Measurements from ENCODE around the gene ZSCAN25. TPM values are rescaled to one million over a fixed set of nuclear protein-coding genes. Genes with fewer than 3 reads are reported as not detected.

The ZSCAN25 gene
- polyA plus RNA-seq, 1 donor from 2014 or later: 12.2 TPM

DNA sequence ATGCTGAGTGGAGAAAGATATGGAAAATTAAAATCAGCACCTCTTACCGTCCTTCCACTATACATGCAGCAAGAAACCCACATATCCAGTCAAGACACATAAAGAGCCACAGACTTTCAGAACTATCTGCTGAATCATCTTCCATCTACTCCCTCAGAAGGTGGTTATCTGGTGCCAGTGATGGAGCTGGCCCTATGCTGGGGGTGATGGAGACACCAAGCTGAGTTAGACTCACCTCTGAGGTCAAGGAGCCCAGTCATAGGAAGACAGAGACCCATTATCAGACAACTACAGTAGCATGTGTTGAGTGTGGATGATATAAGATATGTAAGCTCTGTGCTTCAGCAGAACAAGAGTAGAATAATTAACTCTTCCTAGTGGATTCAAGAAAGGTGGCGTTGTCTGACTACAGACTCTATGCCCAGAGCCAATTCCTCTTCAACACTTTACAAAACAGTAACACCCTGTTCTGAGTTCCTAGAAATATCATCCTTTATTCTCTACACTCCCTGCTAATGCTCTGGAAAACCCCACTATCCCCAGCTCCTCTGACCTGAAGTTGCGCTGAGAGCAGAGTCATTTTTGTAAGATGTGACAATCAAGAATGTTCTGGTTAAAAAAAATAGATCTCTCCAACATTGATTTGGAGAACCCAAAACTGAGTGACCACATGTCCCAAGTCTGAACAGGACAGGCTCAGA lies 48.7 kb downstream of the ZSCAN25 start:
- no peaks in the 10 kb centered on the region for H3K9me2 ChIP-seq (ENCODE audit: insufficient read depth, low read length)
- no peaks in the 10 kb centered on the region for H4K20me1 ChIP-seq (ENCODE audit: insufficient read depth)
- TF ChIP-seq, protein P1, sequence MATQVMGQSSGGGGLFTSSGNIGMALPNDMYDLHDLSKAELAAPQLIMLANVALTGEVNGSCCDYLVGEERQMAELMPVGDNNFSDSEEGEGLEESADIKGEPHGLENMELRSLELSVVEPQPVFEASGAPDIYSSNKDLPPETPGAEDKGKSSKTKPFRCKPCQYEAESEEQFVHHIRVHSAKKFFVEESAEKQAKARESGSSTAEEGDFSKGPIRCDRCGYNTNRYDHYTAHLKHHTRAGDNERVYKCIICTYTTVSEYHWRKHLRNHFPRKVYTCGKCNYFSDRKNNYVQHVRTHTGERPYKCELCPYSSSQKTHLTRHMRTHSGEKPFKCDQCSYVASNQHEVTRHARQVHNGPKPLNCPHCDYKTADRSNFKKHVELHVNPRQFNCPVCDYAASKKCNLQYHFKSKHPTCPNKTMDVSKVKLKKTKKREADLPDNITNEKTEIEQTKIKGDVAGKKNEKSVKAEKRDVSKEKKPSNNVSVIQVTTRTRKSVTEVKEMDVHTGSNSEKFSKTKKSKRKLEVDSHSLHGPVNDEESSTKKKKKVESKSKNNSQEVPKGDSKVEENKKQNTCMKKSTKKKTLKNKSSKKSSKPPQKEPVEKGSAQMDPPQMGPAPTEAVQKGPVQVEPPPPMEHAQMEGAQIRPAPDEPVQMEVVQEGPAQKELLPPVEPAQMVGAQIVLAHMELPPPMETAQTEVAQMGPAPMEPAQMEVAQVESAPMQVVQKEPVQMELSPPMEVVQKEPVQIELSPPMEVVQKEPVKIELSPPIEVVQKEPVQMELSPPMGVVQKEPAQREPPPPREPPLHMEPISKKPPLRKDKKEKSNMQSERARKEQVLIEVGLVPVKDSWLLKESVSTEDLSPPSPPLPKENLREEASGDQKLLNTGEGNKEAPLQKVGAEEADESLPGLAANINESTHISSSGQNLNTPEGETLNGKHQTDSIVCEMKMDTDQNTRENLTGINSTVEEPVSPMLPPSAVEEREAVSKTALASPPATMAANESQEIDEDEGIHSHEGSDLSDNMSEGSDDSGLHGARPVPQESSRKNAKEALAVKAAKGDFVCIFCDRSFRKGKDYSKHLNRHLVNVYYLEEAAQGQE (IDR thresholded peaks at IDR 0.05; ENCODE audit: borderline replicate concordance): no peak
- TF ChIP-seq POLR2AphosphoS5 (IDR thresholded peaks at IDR 0.05) (no peak), RAD21 (conservative IDR thresholded peaks at IDR 0.05) (no peak), SMC3 (conservative IDR thresholded peaks at IDR 0.05; ENCODE audit: poor library complexity) (no peak), MXI1 (conservative IDR thresholded peaks at IDR 0.05; ENCODE audit: poor library complexity, severe bottlenecking) (no peak), EZH2 (IDR thresholded peaks at IDR 0.05; ENCODE audit: borderline replicate concordance, insufficient read depth, low read length, poor library complexity, severe bottlenecking) (no peak)
- H2AFZ ChIP-seq (ENCODE audit: low read depth, low read length): no peak overlapping the region
- H3K79me2 ChIP-seq (replicated peaks; ENCODE audit: insufficient read depth, low read length): no peaks in the 10 kb centered on the region
- H3K36me3 ChIP-seq (ENCODE audit: insufficient read depth, low read length): no peaks in the 10 kb centered on the region
- no peak overlapping the region for H3K27ac ChIP-seq (ENCODE audit: low read length)
- no peaks in the 10 kb centered on the region for H3K27me3 ChIP-seq (ENCODE audit: insufficient read depth, low read depth, low read length)
- H3K9me3 ChIP-seq (ENCODE audit: low read length): no peaks in the 10 kb centered on the region
- H3K9ac ChIP-seq (ENCODE audit: low read length): no peak overlapping the region
- no peak overlapping the region for H3K4me2 ChIP-seq (ENCODE audit: low read length)
- H3K4me3 ChIP-seq (ENCODE audit: low read length): no peak overlapping the region
- no peaks in the 10 kb centered on the region for H3F3A ChIP-seq (ENCODE audit: insufficient read depth, low read length, poor library complexity, severe bottlenecking)

DNA sequence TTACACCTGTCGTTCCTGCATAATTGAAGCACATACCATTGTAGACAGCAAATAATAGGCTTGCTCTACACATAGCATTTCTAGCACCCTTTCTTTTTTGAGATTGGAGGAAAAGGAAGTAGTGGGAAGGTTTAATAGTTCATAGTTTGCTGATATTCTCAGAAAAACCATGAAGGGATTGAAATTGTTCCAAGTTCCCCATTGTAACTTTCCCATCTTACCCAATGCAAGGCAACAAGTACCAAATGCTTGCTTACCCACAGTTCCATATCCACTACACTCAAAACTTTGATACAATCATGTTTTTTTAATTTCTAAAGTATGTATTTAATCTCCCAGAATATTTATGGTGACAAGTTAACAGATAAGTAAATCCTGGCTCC lies 49.3 kb downstream of the ZSCAN25 start:
- TF ChIP-seq EP300 (conservative IDR thresholded peaks at IDR 0.05; ENCODE audit: poor library complexity, severe bottlenecking) (no peak), MXI1 (conservative IDR thresholded peaks at IDR 0.05; ENCODE audit: poor library complexity, severe bottlenecking) (no peak), POLR2AphosphoS5 (IDR thresholded peaks at IDR 0.05) (no peak), TAF1 (IDR thresholded peaks at IDR 0.05; ENCODE audit: low read depth) (no peak), SMC3 (conservative IDR thresholded peaks at IDR 0.05; ENCODE audit: poor library complexity) (no peak), EZH2 (IDR thresholded peaks at IDR 0.05; ENCODE audit: borderline replicate concordance, insufficient read depth, low read length, poor library complexity, severe bottlenecking) (no peak), RAD21 (conservative IDR thresholded peaks at IDR 0.05) (no peak)
- TF ChIP-seq, protein P2, sequence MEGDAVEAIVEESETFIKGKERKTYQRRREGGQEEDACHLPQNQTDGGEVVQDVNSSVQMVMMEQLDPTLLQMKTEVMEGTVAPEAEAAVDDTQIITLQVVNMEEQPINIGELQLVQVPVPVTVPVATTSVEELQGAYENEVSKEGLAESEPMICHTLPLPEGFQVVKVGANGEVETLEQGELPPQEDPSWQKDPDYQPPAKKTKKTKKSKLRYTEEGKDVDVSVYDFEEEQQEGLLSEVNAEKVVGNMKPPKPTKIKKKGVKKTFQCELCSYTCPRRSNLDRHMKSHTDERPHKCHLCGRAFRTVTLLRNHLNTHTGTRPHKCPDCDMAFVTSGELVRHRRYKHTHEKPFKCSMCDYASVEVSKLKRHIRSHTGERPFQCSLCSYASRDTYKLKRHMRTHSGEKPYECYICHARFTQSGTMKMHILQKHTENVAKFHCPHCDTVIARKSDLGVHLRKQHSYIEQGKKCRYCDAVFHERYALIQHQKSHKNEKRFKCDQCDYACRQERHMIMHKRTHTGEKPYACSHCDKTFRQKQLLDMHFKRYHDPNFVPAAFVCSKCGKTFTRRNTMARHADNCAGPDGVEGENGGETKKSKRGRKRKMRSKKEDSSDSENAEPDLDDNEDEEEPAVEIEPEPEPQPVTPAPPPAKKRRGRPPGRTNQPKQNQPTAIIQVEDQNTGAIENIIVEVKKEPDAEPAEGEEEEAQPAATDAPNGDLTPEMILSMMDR (IDR thresholded peaks at IDR 0.05; ENCODE audit: poor library complexity, severe bottlenecking): no peak
- TF ChIP-seq, protein P1 (IDR thresholded peaks at IDR 0.05; ENCODE audit: borderline replicate concordance): no peak
- Histone ChIP-seq H3K9ac (ENCODE audit: low read length) (no peak overlapping the region), H2AFZ (ENCODE audit: low read depth, low read length) (no peak overlapping the region), H3K27ac (ENCODE audit: low read length) (no peak overlapping the region), H3F3A (ENCODE audit: insufficient read depth, low read length, poor library complexity, severe bottlenecking) (no peaks in the 10 kb centered on the region), H4K20me1 (ENCODE audit: insufficient read depth) (no peaks in the 10 kb centered on the region), H3K27me3 (ENCODE audit: insufficient read depth, low read depth, low read length) (no peaks in the 10 kb centered on the region), H3K9me2 (ENCODE audit: insufficient read depth, low read length) (no peaks in the 10 kb centered on the region), H3K79me2 (replicated peaks; ENCODE audit: insufficient read depth, low read length) (no peaks in the 10 kb centered on the region), H3K36me3 (ENCODE audit: insufficient read depth, low read length) (no peaks in the 10 kb centered on the region), H3K9me3 (ENCODE audit: low read length) (no peaks in the 10 kb centered on the region), H3K4me2 (ENCODE audit: low read length) (no peak overlapping the region), H3K4me3 (ENCODE audit: low read length) (no peak overlapping the region)

Measured in neural cell (in vitro differentiated cells).